ENCODE results near the gene MBP.

DNA sequence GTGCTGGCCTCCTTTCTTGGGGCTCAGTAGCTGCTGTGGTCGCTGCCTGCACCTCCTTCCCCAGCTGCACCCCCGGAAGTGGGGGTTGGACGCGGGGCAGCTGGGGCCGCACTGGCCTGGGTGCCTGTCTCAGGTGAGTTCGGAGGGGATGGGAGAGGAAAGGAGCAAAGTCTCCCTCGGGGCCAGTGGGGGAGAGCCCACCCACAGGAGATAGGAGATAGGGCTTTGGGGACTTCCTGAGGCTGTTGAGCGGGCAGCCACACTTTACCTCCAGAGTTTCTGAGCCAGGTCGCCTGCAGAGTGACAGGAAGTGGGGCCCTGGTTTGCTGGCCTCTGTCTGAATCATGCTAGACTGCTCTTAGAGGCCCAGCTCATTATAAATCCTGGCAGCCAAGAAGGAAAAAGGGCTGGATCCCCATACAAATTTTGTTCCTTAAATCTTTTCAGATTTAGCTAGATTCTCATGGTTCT is 8.1 kb downstream of the MBP start:
- no peak for TF ChIP-seq REST (IDR thresholded peaks at IDR 0.05; ENCODE audit: low read depth)
- TF ChIP-seq TAF1 (IDR thresholded peaks at IDR 0.05; ENCODE audit: low read depth): no peak
- TF ChIP-seq MAX (IDR thresholded peaks at IDR 0.05): no peak
- TF ChIP-seq RAD21 (IDR thresholded peaks at IDR 0.05; ENCODE audit: low read depth): no peak
- TF ChIP-seq EP300 (IDR thresholded peaks at IDR 0.05; ENCODE audit: borderline replicate concordance): no peak
- no peak for TF ChIP-seq CEBPB (IDR thresholded peaks at IDR 0.05)
